CD14-positive monocyte (primary cell): ENCODE measurements around the gene LEMD1. TPM values are rescaled to one million over a fixed set of nuclear protein-coding genes. Genes with fewer than 3 reads are reported as not detected.

Experiments
- DNase-seq, 3 donors: peaks; one replicate each; pipeline ENCODE4 v3.0.0-alpha.2; 2011 to 2022
- H2AFZ ChIP-seq: 2 replicates; pipeline ENCODE4 v1.6.0; 2012; ENCODE audit warnings: mild to moderate bottlenecking, low read depth, low read length, inconsistent platforms; ENCODE audit not compliant: insufficient read depth, poor library complexity, severe bottlenecking
- H3K27ac ChIP-seq, 2 donors: 1 replicate in 1 of 2; 2 replicates in 1 of 2; pipeline ENCODE4 v1.5.1; 2012 to 2013; ENCODE audit warnings: low read length in 2 of 2, control low read depth in 1 of 2, inconsistent platforms in 1 of 2, low read depth in 1 of 2, mild to moderate bottlenecking in 1 of 2
- H3K27me3 ChIP-seq, 2 donors: one replicate each; pipeline versions ENCODE4 v1.6.0 to v1.6.1; 2011 to 2013; ENCODE audit warnings: low read length in 2 of 2; ENCODE audit not compliant: control insufficient read depth in 2 of 2, insufficient read depth in 2 of 2
- H3K36me3 ChIP-seq, 2 donors: replicated peaks in 1 of 2; 1 replicate in 1 of 2; 2 replicates in 1 of 2; pipeline versions ENCODE4 v1.5.1 to v1.6.1; 2012 to 2013; ENCODE audit warnings: low read length in 2 of 2, control low read depth in 1 of 2, inconsistent platforms in 1 of 2, mild to moderate bottlenecking in 1 of 2; ENCODE audit not compliant: insufficient read depth in 2 of 2, control insufficient read depth in 1 of 2
- H3K4me1 ChIP-seq, 2 donors: 1 replicate in 1 of 2; 2 replicates in 1 of 2; pipeline versions ENCODE4 v1.5.1 to v1.6.1; 2012 to 2013; ENCODE audit warnings: low read length in 2 of 2, control low read depth in 1 of 2, inconsistent platforms in 1 of 2, mild to moderate bottlenecking in 1 of 2, moderate library complexity in 1 of 2; ENCODE audit not compliant: insufficient read depth in 2 of 2, control insufficient read depth in 1 of 2
- H3K4me2 ChIP-seq: replicated peaks from 2 replicates; pipeline ENCODE3; 2012; ENCODE audit warnings: low read length, moderate library complexity, mild to moderate bottlenecking; ENCODE audit not compliant: poor library complexity, severe bottlenecking; ENCODE audit errors: extremely low read depth
- H3K4me3 ChIP-seq, 3 experiments: fragments of 200-600 bp in 1 of 3; sonication (generic) in 1 of 3; replicated peaks in 1 of 3; 1 replicate in 2 of 3; 2 replicates in 1 of 3; pipeline ENCODE4 v1.5.1; 2011 to 2013; ENCODE audit warnings: low read length in 3 of 3, mild to moderate bottlenecking in 3 of 3, control low read depth in 2 of 3, low read depth in 2 of 3, inconsistent platforms in 1 of 3, moderate library complexity in 1 of 3
- H3K79me2 ChIP-seq: 2 replicates; pipeline ENCODE4 v1.6.0; 2012; ENCODE audit warnings: mild to moderate bottlenecking, control low read depth, inconsistent platforms, low read length, moderate library complexity; ENCODE audit not compliant: insufficient read depth
- H3K9ac ChIP-seq: 2 replicates; pipeline ENCODE4 v1.6.0; 2017; ENCODE audit warnings: low read length, mild to moderate bottlenecking; ENCODE audit not compliant: insufficient read depth, poor library complexity, severe bottlenecking
- H3K9me3 ChIP-seq, 2 donors: replicated peaks in 1 of 2; 1 replicate in 1 of 2; 2 replicates in 1 of 2; pipeline versions ENCODE4 v1.5.1 to v1.6.1; 2012 to 2013; ENCODE audit warnings: low read length in 2 of 2, control low read depth in 1 of 2; ENCODE audit not compliant: control insufficient read depth in 1 of 2, insufficient read depth in 1 of 2
- H4K20me1 ChIP-seq: 2 replicates; pipeline ENCODE4 v1.6.0; 2012; ENCODE audit warnings: mild to moderate bottlenecking, low read length, control low read depth, moderate library complexity; ENCODE audit not compliant: insufficient read depth
- H3K27ac Mint-ChIP-seq, 7 donors: one replicate each; pipeline ENCODE4 v1.8.0; 2020; ENCODE audit warnings: mild to moderate bottlenecking in 7 of 7, mixed read lengths in 7 of 7, moderate library complexity in 6 of 7, inconsistent platforms in 2 of 7
- H3K27me3 Mint-ChIP-seq, 3 donors: one replicate each; pipeline ENCODE4 v1.8.0; 2021 to 2022; ENCODE audit warnings: low read depth in 3 of 3, mild to moderate bottlenecking in 3 of 3, mixed read lengths in 3 of 3, moderate library complexity in 3 of 3, inconsistent platforms in 1 of 3
- H3K36me3 Mint-ChIP-seq, 2 donors: one replicate each; pipeline ENCODE4 v1.8.0; 2020; ENCODE audit warnings: mixed read lengths in 2 of 2, inconsistent platforms in 1 of 2, mild to moderate bottlenecking in 1 of 2
- H3K4me1 Mint-ChIP-seq: one replicate; pipeline ENCODE4 v1.8.0; 2020; ENCODE audit warnings: mild to moderate bottlenecking, mixed read lengths
- H3K4me3 Mint-ChIP-seq, 2 donors: one replicate each; pipeline ENCODE4 v1.8.0; 2020; ENCODE audit warnings: mild to moderate bottlenecking in 2 of 2, mixed read lengths in 2 of 2, moderate library complexity in 1 of 2
- H3K9me3 Mint-ChIP-seq, 7 donors: one replicate each; pipeline ENCODE4 v1.8.0; 2020 to 2022; ENCODE audit warnings: mixed read lengths in 7 of 7, mild to moderate bottlenecking in 6 of 7, moderate library complexity in 6 of 7, inconsistent platforms in 2 of 7
- CTCF ChIP-seq: fragments of 200-600 bp; IDR thresholded peaks from one replicate; pipeline ENCODE4 v1.8.0; 2022; ENCODE audit warnings: antibody characterized with exemption, mild to moderate bottlenecking
- WGBS: methylation state at CpG from one replicate; pipeline ENCODE4 v1.1.5; 2013; ENCODE audit warnings: missing lambda C conversion rate; ENCODE audit not compliant: insufficient coverage; 5-methylcytosine and 5-hydroxymethylcytosine counted together
- intact Hi-C, 2 donors: fragments of 100-400 bp; cut with micrococcal nuclease; formaldehyde crosslinking; loops; one replicate each; pipeline versions ENCODE4 v1.15.0 to v1.15.1; 2023
- polyA plus RNA-seq, 3 donors: library from polyadenylated mRNA; depleted of rRNA in 1 of 3; unstranded in 2 of 3; stranded (reverse) in 1 of 3; fragments of 300-500 nt in 2 of 3; fragments of >200 nt in 1 of 3; fragmentation: Illumina TruSeq in 2 of 3; gene quantifications; 1 replicate in 2 of 3; 2 replicates in 1 of 3; pipeline ENCODE4 v1.2.3, GENCODE V29; 2012 to 2021

The LEMD1 gene
- polyA plus RNA-seq, 3 donors = not detected

GRCh38 chr1:205356440-205357139 lies 65.3 kb downstream of the LEMD1 start, which contains the start of gene KLHDC8A:
Gene KLHDC8A, minus strand, starts transcription at chr1:205356922. Its CDS starts 13,318 bp downstream, at chr1:205343604.
- peaks cover 5 to 35% (median 27%) of the 10 kb centered on the region in 3 donors for H3K27me3 Mint-ChIP-seq
- TF ChIP-seq CTCF = no peak
- Histone ChIP-seq H3K27ac (no peak within 1 kb of the TSS), H3K4me3 (no peak within 1 kb of the TSS), H3K36me3 (no peaks in the 10 kb centered on the region), H3K4me2 (no peak within 1 kb of the TSS), H3K4me1 (no peaks in the 10 kb centered on the region), H4K20me1 (no peaks in the 10 kb centered on the region), H3K9ac (no peak within 1 kb of the TSS), H3K79me2 (no peaks in the 10 kb centered on the region), H2AFZ (no peak within 1 kb of the TSS), H3K9me3 (no peaks in the 10 kb centered on the region), H3K27me3 (peaks cover 2 to 11% of the 10 kb centered on the region in 2 donors)
- H3K36me3 Mint-ChIP-seq = no peaks in the 10 kb centered on the region
- 87% methylated on average over 9 of the region's 20 CpGs for WGBS
- intact Hi-C loops = no loop called here
- H3K4me1 Mint-ChIP-seq = peaks cover 2% of the 10 kb centered on the region
- no peaks in the 10 kb centered on the region for H3K9me3 Mint-ChIP-seq
- H3K27ac Mint-ChIP-seq = no peak within 1 kb of the TSS
- no peak for DNase-seq
- H3K4me3 Mint-ChIP-seq = no peak within 1 kb of the TSS

GRCh38 chr1:205355075-205355453 lies 66.8 kb downstream of the LEMD1 start:
- H4K20me1 ChIP-seq = no peaks in the 10 kb centered on the region
- H3K9ac ChIP-seq = no peak overlapping the region
- H2AFZ ChIP-seq = no peak overlapping the region
- peaks cover 2 to 10% of the 10 kb centered on the region in 2 donors for H3K27me3 ChIP-seq
- Mint-ChIP-seq H3K27ac (no peak overlapping the region), H3K4me3 (peak overlapping the region in 1 of 2 donors; percentile 25), H3K9me3 (no peaks in the 10 kb centered on the region), H3K27me3 (peaks cover 5 to 30% (median 25%) of the 10 kb centered on the region in 3 donors), H3K36me3 (no peaks in the 10 kb centered on the region), H3K4me1 (peaks cover 2% of the 10 kb centered on the region)
- intact Hi-C loops = no loop called here
- H3K4me3 ChIP-seq = no peak overlapping the region
- H3K9me3 ChIP-seq = no peaks in the 10 kb centered on the region
- H3K79me2 ChIP-seq = no peaks in the 10 kb centered on the region
- no peak for DNase-seq
- no peaks in the 10 kb centered on the region for H3K36me3 ChIP-seq
- no peak overlapping the region for H3K4me2 ChIP-seq
- H3K4me1 ChIP-seq = no peaks in the 10 kb centered on the region
- TF ChIP-seq CTCF = no peak
- no CpG with 5 or more reads among the region's 3 CpGs for WGBS
- H3K27ac ChIP-seq = no peak overlapping the region
